Astrocyte (in vitro differentiated cells and primary cell): ENCODE measurements around the gene CLDN22.

ENCODE experiments used
- EZH2 ChIP-seq: IDR thresholded peaks from 2 replicates; pipeline ENCODE4 v1.6.1; 2012; ENCODE audit warnings: mild to moderate bottlenecking, low read length, inconsistent platforms; ENCODE audit not compliant: insufficient read depth
- TF ChIP-seq, protein P1 (sequence below): IDR thresholded peaks from 2 replicates; pipeline ENCODE4 v1.5.1; 2011; ENCODE audit warnings: low read depth, mild to moderate bottlenecking, inconsistent platforms, low read length, moderate library complexity; ENCODE audit not compliant: insufficient read depth

DNA sequence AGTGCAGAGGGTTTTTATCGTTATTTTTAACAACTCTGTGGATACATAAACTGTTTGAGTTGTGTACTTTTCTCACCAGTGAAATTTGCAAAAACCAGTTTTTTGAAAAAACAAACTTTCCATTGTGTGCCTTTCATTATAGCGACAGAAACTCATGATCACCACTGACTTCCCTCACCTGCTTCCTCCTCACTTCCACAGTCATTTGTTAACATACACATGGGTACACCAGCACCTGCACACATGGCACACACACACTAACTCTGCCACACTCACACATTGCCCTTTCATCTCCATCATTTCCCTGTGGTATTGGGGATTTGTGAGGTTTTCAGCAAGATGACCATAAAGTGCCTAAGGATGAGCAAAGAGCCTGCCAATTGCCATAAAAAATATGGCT is 20.6 kb downstream of the CLDN22 start:
- TF ChIP-seq, protein P1, sequence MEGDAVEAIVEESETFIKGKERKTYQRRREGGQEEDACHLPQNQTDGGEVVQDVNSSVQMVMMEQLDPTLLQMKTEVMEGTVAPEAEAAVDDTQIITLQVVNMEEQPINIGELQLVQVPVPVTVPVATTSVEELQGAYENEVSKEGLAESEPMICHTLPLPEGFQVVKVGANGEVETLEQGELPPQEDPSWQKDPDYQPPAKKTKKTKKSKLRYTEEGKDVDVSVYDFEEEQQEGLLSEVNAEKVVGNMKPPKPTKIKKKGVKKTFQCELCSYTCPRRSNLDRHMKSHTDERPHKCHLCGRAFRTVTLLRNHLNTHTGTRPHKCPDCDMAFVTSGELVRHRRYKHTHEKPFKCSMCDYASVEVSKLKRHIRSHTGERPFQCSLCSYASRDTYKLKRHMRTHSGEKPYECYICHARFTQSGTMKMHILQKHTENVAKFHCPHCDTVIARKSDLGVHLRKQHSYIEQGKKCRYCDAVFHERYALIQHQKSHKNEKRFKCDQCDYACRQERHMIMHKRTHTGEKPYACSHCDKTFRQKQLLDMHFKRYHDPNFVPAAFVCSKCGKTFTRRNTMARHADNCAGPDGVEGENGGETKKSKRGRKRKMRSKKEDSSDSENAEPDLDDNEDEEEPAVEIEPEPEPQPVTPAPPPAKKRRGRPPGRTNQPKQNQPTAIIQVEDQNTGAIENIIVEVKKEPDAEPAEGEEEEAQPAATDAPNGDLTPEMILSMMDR, result no peak
- TF ChIP-seq EZH2, result no peak
